PC-3 (cell line): ENCODE data around the gene TMEM131.

ENCODE experiments used
- EZH2 ChIP-seq: fragments of 300-600 bp; sonication (generic); IDR thresholded peaks from one replicate; pipeline ENCODE4 v1.6.1; 2017; ENCODE audit warnings: antibody characterized with exemption, mild to moderate bottlenecking, low read length; ENCODE audit not compliant: unreplicated experiment
- TF ChIP-seq, protein P1 (sequence below): fragments of 300-600 bp; sonication (generic); conservative IDR thresholded peaks from 2 replicates; pipeline ENCODE4 v1.5.1; 2017; ENCODE audit warnings: antibody characterized with exemption, low read depth, mild to moderate bottlenecking, low read length

- TF ChIP-seq EZH2 = no peak
- TF ChIP-seq, protein P1, sequence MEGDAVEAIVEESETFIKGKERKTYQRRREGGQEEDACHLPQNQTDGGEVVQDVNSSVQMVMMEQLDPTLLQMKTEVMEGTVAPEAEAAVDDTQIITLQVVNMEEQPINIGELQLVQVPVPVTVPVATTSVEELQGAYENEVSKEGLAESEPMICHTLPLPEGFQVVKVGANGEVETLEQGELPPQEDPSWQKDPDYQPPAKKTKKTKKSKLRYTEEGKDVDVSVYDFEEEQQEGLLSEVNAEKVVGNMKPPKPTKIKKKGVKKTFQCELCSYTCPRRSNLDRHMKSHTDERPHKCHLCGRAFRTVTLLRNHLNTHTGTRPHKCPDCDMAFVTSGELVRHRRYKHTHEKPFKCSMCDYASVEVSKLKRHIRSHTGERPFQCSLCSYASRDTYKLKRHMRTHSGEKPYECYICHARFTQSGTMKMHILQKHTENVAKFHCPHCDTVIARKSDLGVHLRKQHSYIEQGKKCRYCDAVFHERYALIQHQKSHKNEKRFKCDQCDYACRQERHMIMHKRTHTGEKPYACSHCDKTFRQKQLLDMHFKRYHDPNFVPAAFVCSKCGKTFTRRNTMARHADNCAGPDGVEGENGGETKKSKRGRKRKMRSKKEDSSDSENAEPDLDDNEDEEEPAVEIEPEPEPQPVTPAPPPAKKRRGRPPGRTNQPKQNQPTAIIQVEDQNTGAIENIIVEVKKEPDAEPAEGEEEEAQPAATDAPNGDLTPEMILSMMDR = no peak
Observed at GRCh38 chr2:97863829-97864228, 131.9 kb downstream of the TMEM131 start.
